Endothelial cell of umbilical vein (primary cell): ENCODE measurements around the gene MMP23B. TPM values are rescaled to one million over a fixed set of nuclear protein-coding genes. Genes with fewer than 3 reads are reported as not detected.

Experiments used
- BruUV-seq: library from RNA; stranded (reverse); fragments of 400-500 nt; replicated peaks from 2 replicates; lab custom pipeline; 2021; lab: Mats Ljungman, UMichigan
- CTCF ChIA-PET: fragments of 300-600, 350-600 bp; sonication (Branson Sonifier 250); formaldehyde crosslinking; loops from one replicate; lab custom pipeline; 2021; ENCODE audit warnings: antibody characterized with exemption, inconsistent platforms; lab: Charles Lee
- POLR2A ChIA-PET: fragments of 300-600, 350-600 bp; sonication (Branson Sonifier 250); formaldehyde crosslinking; loops from one replicate; lab custom pipeline; 2021; ENCODE audit warnings: antibody characterized with exemption, inconsistent platforms; lab: Charles Lee
- DNase-seq: peaks from one replicate; pipeline ENCODE4 v3.0.0-alpha.2; 2011; ENCODE audit warnings: low read depth, low spot score
- FAIRE-seq: peaks from 2 replicates; lab custom pipeline; 2011; peaks lifted over from hg19 to GRCh38; lab: Jason Lieb, UNC
- H2AFZ ChIP-seq: 2 replicates; pipeline ENCODE4 v1.6.0; 2012; ENCODE audit warnings: low read depth, low read length, control low read depth, inconsistent platforms
- H3K27ac ChIP-seq: 2 replicates; pipeline ENCODE4 v1.5.1; 2011; ENCODE audit warnings: low read depth, mild to moderate bottlenecking, control low read depth, low read length, moderate library complexity; ENCODE audit not compliant: insufficient read depth
- H3K27me3 ChIP-seq, 2 experiments: 2 replicates each; pipeline versions ENCODE4 v1.6.0 to v1.6.1; 2011; ENCODE audit warnings: low read length in 2 of 2, mixed read lengths in 1 of 2; ENCODE audit not compliant: control insufficient read depth in 2 of 2, insufficient read depth in 2 of 2
- H3K36me3 ChIP-seq, 2 experiments: 2 replicates in 1 of 2; 3 replicates in 1 of 2; pipeline ENCODE4 v1.5.1; 2011; ENCODE audit warnings: low read length in 2 of 2, mild to moderate bottlenecking in 1 of 2, moderate library complexity in 1 of 2; ENCODE audit not compliant: control insufficient read depth in 2 of 2, insufficient read depth in 2 of 2; ENCODE audit errors: extremely low read depth in 1 of 2
- H3K4me1 ChIP-seq: 3 replicates; pipeline ENCODE4 v1.5.1; 2011; ENCODE audit warnings: mild to moderate bottlenecking, low read length; ENCODE audit not compliant: control insufficient read depth, insufficient read depth; ENCODE audit errors: extremely low read depth
- H3K4me2 ChIP-seq: 2 replicates; pipeline ENCODE4 v1.6.1; 2011; ENCODE audit warnings: low read length, control low read depth, mixed read lengths; ENCODE audit not compliant: insufficient read depth
- H3K4me3 ChIP-seq, 3 experiments: fragments of 200-600 bp in 1 of 3; sonication (generic), shearing (Covaris generic) in 1 of 3; replicated peaks in 1 of 3; 2 replicates each; pipeline ENCODE4 v1.5.1; 2011 to 2016; ENCODE audit warnings: control low read depth in 3 of 3, low read length in 3 of 3, mild to moderate bottlenecking in 2 of 3, inconsistent platforms in 1 of 3, low read depth in 1 of 3, moderate library complexity in 1 of 3; ENCODE audit not compliant: insufficient read depth in 1 of 3
- H3K79me2 ChIP-seq: 2 replicates; pipeline ENCODE4 v1.6.0; 2012; ENCODE audit warnings: low read length, inconsistent platforms; ENCODE audit not compliant: control insufficient read depth, insufficient read depth
- H3K9ac ChIP-seq: replicated peaks from 2 replicates; pipeline ENCODE3; 2011; ENCODE audit warnings: low read length, control low read depth; ENCODE audit not compliant: insufficient read depth; ENCODE audit errors: extremely low read depth
- H3K9me1 ChIP-seq: replicated peaks from 3 replicates; pipeline ENCODE4 v1.6.0; 2011; ENCODE audit warnings: mild to moderate bottlenecking, low read length; ENCODE audit not compliant: control insufficient read depth, insufficient read depth; ENCODE audit errors: extremely low read depth
- H3K9me3 ChIP-seq: replicated peaks from 2 replicates; pipeline ENCODE4 v1.5.1; 2012; ENCODE audit warnings: low read length, inconsistent platforms; ENCODE audit not compliant: control insufficient read depth, insufficient read depth
- H4K20me1 ChIP-seq: replicated peaks from 2 replicates; pipeline ENCODE3; 2011; ENCODE audit warnings: mild to moderate bottlenecking, low read length; ENCODE audit not compliant: control insufficient read depth, insufficient read depth; ENCODE audit errors: extremely low read depth
- EZH2 ChIP-seq: IDR thresholded peaks from 2 replicates; pipeline ENCODE4 v1.6.1; 2012; ENCODE audit warnings: borderline replicate concordance, low read depth, mild to moderate bottlenecking, moderate library complexity, low read length, inconsistent platforms; ENCODE audit not compliant: severe bottlenecking
- FOS ChIP-seq: IDR thresholded peaks from 2 replicates; pipeline ENCODE4 v1.6.1; 2011; ENCODE audit warnings: mild to moderate bottlenecking, low read length, moderate library complexity, borderline replicate concordance; ENCODE audit not compliant: insufficient read depth
- GATA2 ChIP-seq: IDR thresholded peaks from 2 replicates; pipeline ENCODE4 v1.7.0; 2011; ENCODE audit warnings: low read depth, mild to moderate bottlenecking, moderate library complexity, mixed read lengths, low read length; ENCODE audit not compliant: insufficient read length, insufficient read depth
- JUN ChIP-seq: IDR thresholded peaks from 2 replicates; pipeline ENCODE4 v1.6.1; 2011; ENCODE audit warnings: borderline replicate concordance, low read depth; ENCODE audit not compliant: insufficient read length, insufficient read depth
- MYC ChIP-seq: IDR thresholded peaks from one replicate; pipeline ENCODE4 v1.6.1; 2011; ENCODE audit warnings: mild to moderate bottlenecking, low read depth, low read length
- POLR2A ChIP-seq: IDR thresholded peaks from 2 replicates; pipeline ENCODE4 v1.6.1; 2012; ENCODE audit warnings: low read depth, mild to moderate bottlenecking, control low read depth, low read length
- POLR2AphosphoS5 ChIP-seq: IDR thresholded peaks from 2 replicates; pipeline ENCODE4 v1.6.1; 2012; ENCODE audit warnings: low read depth, mild to moderate bottlenecking, control low read depth, low read length, moderate library complexity; ENCODE audit not compliant: insufficient read depth
- dilution Hi-C: fragments of 300-500 bp; cut with MboI; formaldehyde crosslinking; loops from one replicate; pipeline ENCODE4 v1.15.0; 2019; ENCODE audit warnings: low sequenced_read_pairs; ENCODE audit not compliant: extremely low pct_ligation_motif_present
- intact Hi-C: fragments of 100-400 bp; cut with micrococcal nuclease; formaldehyde crosslinking; loops from one replicate; pipeline ENCODE4 v1.10.0; 2022
- polyA plus RNA-seq, 4 experiments: library from polyadenylated mRNA; depleted of rRNA in 3 of 4; stranded (reverse) in 3 of 4; unstranded in 1 of 4; fragments of >200 nt; gene quantifications; 2 replicates each; pipeline versions ENCODE4 v1.2.1 to v1.2.3, GENCODE V29; 2011 to 2012; ENCODE audit warnings: missing spikeins in 1 of 4
- total RNA-seq: library from RNA; stranded (reverse); gene quantifications from 2 replicates; pipeline ENCODE4 v1.2.3, GENCODE V29; 2021
- TF ChIP-seq, protein P1 (sequence below): IDR thresholded peaks from 2 replicates; pipeline ENCODE4 v1.6.1; 2011; ENCODE audit not compliant: insufficient read depth, insufficient read length
- TF ChIP-seq, protein P2 (sequence below), 2 donors: IDR thresholded peaks; 1 replicate in 1 of 2; 2 replicates in 1 of 2; pipeline ENCODE4 v1.5.1; 2011; ENCODE audit warnings: low read length in 2 of 2, mild to moderate bottlenecking in 2 of 2, moderate library complexity in 2 of 2, control low read depth in 1 of 2, inconsistent platforms in 1 of 2, low read depth in 1 of 2; ENCODE audit not compliant: insufficient read depth in 1 of 2; ENCODE audit errors: extremely low read depth in 1 of 2

The MMP23B gene
- total and polyA plus RNA-seq, 2 donors (not counting 3 experiments of a cell fraction or from before 2014, with no cell fraction given) = 0.62 to 5.3 TPM

DNA sequence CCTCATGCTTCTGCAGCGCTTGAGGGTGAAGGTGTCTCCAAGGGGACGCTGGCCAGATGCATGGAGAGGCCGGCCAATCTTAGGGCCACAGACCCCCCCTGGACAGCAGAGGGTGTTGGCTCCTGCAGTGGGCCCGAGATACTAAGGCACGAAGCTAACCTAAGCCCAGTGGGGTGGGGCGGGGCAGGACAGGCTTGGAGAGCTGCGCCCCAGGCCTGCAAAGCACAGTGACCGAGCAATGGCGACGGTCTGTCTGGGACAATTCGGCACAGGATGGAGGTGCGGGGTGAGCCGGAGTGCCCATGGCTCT is 33.3 kb upstream of the MMP23B start:
- TF ChIP-seq POLR2A (no peak), GATA2 (no peak), EZH2 (no peak), JUN (no peak), MYC (no peak), POLR2AphosphoS5 (no peak), FOS (no peak)
- TF ChIP-seq, protein P1, sequence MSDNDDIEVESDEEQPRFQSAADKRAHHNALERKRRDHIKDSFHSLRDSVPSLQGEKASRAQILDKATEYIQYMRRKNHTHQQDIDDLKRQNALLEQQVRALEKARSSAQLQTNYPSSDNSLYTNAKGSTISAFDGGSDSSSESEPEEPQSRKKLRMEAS = no peak
- TF ChIP-seq, protein P2, sequence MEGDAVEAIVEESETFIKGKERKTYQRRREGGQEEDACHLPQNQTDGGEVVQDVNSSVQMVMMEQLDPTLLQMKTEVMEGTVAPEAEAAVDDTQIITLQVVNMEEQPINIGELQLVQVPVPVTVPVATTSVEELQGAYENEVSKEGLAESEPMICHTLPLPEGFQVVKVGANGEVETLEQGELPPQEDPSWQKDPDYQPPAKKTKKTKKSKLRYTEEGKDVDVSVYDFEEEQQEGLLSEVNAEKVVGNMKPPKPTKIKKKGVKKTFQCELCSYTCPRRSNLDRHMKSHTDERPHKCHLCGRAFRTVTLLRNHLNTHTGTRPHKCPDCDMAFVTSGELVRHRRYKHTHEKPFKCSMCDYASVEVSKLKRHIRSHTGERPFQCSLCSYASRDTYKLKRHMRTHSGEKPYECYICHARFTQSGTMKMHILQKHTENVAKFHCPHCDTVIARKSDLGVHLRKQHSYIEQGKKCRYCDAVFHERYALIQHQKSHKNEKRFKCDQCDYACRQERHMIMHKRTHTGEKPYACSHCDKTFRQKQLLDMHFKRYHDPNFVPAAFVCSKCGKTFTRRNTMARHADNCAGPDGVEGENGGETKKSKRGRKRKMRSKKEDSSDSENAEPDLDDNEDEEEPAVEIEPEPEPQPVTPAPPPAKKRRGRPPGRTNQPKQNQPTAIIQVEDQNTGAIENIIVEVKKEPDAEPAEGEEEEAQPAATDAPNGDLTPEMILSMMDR (IDR thresholded peaks at IDR 0.05; ENCODE audit: extremely low read depth in 1 of 2, insufficient read depth in 1 of 2, low read depth in 1 of 2, low read length in 2 of 2) = no peak
- H3K27ac ChIP-seq = no peak overlapping the region
- no peak overlapping the region for H3K9ac ChIP-seq
- no peaks in the 10 kb centered on the region for H3K9me3 ChIP-seq
- CTCF ChIA-PET = no interaction called here
- peaks cover 18 to 31% of the 10 kb centered on the region in 2 experiments for H3K27me3 ChIP-seq
- no peaks in the 10 kb centered on the region for H4K20me1 ChIP-seq
- DNase-seq (no peak), FAIRE-seq (no peak)
- no peaks in the 10 kb centered on the region for H3K36me3 ChIP-seq
- no peak overlapping the region for H2AFZ ChIP-seq
- no TSS peak for BruUV-seq
- no peaks in the 10 kb centered on the region for H3K9me1 ChIP-seq
- POLR2A ChIA-PET = no interaction called here
- H3K79me2 ChIP-seq = no peaks in the 10 kb centered on the region
- intact Hi-C loops = no loop called here
- no peak overlapping the region for H3K4me3 ChIP-seq
- H3K4me2 ChIP-seq = no peak overlapping the region
- no peaks in the 10 kb centered on the region for H3K4me1 ChIP-seq
- dilution Hi-C loops = no loop called here
